ENCODE results near the gene SLC17A3.

Gene SLC17A3

DNA sequence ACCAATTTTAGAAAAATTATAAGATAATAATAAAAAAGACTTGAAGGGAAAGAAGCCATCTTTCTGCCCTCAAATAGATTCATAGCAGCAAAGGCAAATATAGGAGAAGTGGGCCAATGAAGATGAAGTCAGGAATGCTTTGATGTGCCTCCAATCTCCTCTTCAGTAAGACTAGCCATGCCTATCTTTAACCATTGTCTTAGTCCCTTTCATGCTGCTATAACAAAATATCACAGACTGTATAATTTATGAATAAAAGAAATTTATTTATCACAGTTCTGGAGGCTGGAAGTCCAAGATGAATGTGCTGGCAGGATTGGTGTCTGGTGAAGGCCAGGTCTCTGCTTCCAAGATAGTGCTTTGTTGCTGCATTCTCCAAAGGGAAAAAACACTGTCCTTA is 18.8 kb upstream of the SLC17A3 start:
- FAIRE-seq (no peak), DNase-seq (ENCODE audit: low spot score) (no peak)

DNA sequence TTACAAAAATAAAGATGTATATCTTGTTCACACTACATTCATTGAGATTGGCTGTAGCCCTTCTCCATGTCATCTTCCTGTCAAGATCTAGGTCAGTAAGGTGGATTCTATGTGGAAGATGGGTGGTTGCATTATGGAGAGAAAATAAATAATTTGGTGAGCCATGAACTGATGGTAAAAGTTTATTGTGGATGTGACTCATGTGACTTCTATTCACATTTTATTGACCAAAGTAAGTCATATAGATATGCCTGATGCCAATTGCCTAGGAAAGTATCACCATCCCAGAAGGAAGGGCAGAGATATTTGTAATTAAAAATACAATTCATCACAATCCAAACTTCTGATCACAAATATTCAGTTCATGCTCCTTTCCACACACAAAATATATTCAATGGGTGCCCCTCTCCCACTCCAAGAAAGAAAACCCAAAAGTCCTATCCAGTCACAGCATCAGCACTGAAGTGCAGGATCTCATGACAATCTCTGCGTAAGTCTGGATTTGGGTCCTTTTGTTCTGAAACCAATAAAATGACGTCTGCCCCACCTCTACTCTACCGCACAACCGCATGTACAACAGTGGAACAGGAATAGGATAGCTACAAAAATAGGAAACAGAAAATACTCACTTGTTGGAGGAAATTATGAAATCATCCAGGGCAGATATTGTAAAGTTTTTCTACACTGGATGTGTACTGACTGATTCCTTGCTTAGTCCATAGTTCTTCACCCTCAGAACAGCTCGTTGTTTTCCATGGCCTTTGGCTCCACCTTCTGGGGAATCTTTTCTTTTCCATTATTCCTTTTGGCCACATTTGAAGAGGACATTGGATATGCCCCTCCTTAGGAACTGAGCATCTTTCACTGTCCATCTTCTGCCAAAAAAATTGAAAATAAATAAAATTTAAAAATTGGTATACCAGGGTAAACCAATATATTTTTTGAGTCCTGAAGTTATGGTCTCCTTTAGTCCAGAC is 16.1 kb upstream of the SLC17A3 start:
- FAIRE-seq: no peak

GRCh38 chr6:25888626-25889025 is 14.6 kb upstream of the SLC17A3 start:
- DNase-seq (ENCODE audit: low spot score): no peak
- FAIRE-seq: no peak

More for the DNA sequence above, 16.1 kb upstream of the SLC17A3 start:
- DNase-seq (ENCODE audit: low spot score): peak; percentile 33

- DNase-seq (ENCODE audit: low spot score) (no peak), FAIRE-seq (no peak)
Measured at GRCh38 chr6:25886066-25886465, 12.0 kb upstream of the SLC17A3 start.

DNA sequence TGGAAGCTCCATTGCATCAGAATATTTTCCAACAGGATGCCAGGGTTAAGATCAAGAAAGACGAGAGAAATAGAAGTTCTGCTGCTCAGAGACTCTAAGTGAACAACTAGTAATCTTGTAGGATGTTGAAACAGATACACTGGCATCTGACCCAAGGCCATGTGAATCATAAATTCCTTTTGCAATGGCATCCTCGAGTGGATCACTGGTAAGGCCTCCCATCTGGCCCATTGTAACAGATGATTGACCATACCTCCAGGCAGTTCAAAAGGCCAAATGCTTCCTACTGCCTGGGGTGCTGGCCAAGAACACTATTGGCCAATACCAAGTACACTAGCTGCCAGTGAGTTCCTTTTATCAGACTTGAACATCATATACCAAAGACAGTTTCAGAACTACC is 9.9 kb upstream of the SLC17A3 start:
- DNase-seq (ENCODE audit: low spot score) (no peak), FAIRE-seq (no peak)

DNA sequence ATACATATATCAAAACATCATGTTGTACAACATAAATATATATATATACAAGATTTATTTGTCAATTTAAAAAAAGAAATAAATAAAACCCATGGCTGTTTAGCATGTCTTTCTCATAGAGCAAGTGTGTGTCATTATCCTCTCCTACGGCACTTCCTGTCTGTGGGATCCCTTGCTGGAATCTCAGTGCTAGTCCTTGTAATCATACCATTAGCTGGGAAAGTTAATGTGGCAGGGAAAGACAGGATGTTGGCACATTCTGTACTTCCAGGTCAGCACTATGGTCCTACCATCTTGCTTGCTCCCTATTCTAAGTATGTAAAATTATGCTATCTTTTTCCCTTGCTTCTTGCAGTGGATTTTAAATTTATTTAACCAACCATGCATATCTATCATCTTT is 9.5 kb upstream of the SLC17A3 start:
- DNase-seq (ENCODE audit: low spot score) (no peak), FAIRE-seq (no peak)

GRCh38 chr6:25882051-25882496 is 8.0 kb upstream of the SLC17A3 start:
- FAIRE-seq (no peak), DNase-seq (ENCODE audit: low spot score) (no peak)

DNA sequence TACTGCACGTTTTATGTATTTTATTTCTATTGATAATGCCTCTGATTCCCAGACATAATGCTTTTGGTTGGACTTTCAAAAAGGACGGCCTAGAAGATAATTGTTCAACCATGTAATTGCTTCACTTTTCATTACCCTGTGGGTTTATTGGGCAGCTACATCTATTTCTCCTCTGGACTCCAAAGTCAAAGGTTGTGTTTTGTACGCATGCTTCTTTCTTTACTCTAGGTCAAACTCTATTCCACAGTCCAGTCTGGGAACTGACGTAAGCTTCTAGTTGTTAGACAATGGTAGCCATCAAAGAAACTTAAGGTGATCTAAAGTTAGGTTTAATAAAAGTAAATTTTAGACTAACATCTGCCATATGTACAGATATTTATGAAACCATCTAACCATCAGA is 6.6 kb upstream of the SLC17A3 start:
- FAIRE-seq (no peak), DNase-seq (ENCODE audit: low spot score) (no peak)

- FAIRE-seq: no peak
- DNase-seq (ENCODE audit: low spot score): no peak
Measured at GRCh38 chr6:25878721-25879322, 4.8 kb upstream of the SLC17A3 start.

DNA sequence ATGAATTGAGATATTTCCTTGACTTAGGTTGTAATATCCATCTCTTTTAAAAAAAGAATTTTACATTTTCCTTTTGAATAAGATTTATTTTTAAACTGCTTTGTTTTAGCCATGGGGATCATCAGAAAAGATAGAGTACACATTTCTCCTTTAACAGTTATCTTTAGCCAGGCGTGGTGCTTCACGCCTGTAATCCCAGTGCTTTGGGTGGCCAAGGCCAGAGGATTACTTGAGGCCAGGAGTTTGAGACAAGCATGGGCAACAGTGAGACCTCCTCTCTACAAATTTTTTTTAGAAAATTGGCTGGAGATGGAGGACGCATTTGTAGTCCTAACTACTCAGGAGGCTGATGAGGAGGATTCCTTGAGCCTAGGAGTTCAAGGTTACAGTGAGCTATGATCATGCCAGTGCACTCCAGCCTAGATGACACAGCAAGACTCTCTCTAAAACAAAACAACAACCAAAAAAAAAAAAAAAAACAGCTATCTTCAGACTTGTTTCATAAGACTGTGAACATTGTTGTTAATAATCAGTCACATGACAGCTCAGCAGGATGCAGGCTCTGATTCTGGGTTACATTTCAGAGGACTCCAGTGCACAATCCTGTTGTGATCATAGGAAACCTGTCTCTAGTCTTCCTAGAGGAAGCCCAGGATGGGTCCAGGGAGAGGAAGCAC is 2.0 kb upstream of the SLC17A3 start:
- DNase-seq (ENCODE audit: low spot score) (no peak), FAIRE-seq (no peak)

GRCh38 chr6:25875563-25875905 is 1.5 kb upstream of the SLC17A3 start:
- DNase-seq (ENCODE audit: low spot score): no peak
- FAIRE-seq: no peak

DNA sequence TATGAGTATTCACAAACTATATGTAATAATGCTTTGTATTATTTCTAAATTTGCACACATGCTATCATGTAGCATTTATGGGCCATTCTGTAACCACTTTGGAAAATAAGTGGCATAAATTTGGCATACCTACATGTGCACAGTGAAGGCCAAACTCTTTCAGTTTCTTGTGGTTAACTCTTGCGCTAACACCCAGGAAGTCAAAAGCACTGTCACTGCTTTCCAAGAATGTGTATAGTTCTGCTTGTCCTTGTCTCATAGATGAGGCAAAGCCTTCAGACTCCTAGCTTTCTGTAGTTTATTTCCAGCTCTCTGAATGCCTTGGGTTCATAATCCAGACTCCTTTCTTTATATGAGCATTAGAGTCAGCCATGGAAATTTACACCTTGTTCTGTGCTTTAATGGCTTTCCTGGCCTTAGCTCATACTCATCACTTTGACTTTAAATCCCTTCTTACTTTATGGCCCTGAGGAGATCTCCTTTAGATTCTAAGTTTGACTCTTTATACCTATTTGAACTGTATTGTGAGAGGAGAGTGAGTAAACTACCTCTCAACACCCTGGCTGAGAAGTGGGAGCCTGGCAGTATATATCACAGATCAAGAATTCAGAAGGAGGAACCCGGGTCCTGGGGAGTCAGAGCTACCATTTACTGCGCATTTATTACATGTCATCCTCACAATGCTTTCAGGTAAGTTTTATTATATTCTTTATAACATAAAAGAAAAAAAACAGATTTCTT is 949 bp upstream of the SLC17A3 start:
- no peak for FAIRE-seq

GRCh38 chr6:25872814-25873213 is 1.2 kb downstream of the SLC17A3 start:
- DNase-seq (ENCODE audit: low spot score): no peak
- FAIRE-seq: no peak

More for the DNA sequence above, 949 bp upstream of the SLC17A3 start:
- DNase-seq (ENCODE audit: low spot score): no peak

- no peak for FAIRE-seq
- DNase-seq (ENCODE audit: low spot score): no peak
Measured at GRCh38 chr6:25869840-25870239, 4.2 kb downstream of the SLC17A3 start.

DNA sequence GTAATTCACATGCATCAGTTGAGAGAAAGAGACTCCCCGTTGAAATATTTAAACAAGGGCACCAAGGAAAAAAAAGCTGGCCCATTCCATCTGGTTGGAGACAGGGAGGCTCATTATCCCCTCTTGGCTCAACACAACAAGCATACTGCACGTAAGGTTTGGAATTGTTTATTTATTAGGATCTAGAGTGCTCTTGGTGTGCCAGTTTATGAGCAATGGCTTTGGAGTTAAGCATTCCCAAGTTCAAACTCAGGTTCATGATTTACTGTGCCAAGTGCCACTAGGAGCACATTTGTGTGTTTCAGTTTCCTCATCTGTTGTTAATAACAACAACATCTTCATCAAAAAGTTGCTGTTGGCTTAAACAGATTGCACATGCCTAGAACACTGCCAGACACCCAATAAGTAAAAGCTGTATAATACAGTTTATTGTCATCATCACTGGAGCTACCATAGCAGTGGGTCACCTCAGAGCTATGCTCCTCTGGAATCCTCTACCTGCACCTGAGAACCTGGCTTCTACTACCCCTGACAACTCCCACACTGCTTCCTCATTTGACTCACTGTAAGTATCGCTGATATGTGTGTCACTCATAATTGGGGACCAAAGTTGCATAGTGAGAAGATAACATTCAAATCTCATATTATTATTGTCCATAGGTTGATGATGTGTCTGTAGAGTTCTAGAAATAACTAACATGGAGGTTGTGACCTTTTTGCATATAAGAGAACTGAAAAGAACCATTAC is 5.4 kb downstream of the SLC17A3 start:
- FAIRE-seq (no peak), DNase-seq (ENCODE audit: low spot score) (no peak)

GRCh38 chr6:25866011-25866410 is 8.0 kb downstream of the SLC17A3 start:
- no peak for DNase-seq (ENCODE audit: low spot score)
- FAIRE-seq: no peak

- DNase-seq (ENCODE audit: low spot score): no peak
- no peak for FAIRE-seq
Measured at GRCh38 chr6:25863360-25863759, 10.7 kb downstream of the SLC17A3 start.

DNA sequence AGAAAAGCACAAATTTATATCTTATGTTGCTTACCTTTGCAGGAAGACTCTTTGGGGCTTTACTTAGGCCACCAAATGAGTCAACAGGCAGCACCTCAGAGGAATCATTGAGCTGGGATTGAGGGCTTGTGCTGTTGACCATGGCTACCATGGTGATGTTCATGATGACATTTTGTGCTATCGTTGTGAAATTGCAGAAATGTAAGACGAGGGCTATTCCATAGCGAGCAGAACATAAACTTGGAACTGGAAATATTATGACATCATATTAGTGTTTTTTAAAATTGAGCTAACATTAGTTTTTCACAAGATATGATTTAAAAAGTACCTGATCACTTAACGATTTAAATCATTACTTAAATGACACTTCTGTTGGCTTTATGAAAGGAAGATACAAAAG is 11.8 kb downstream of the SLC17A3 start:
- no peak for FAIRE-seq

GRCh38 chr6:25852756-25853155 is 21.3 kb downstream of the SLC17A3 start:
- FAIRE-seq: no peak
- no peak for DNase-seq (ENCODE audit: low spot score)

More for the DNA sequence above, 11.8 kb downstream of the SLC17A3 start:
- DNase-seq (ENCODE audit: low spot score): no peak

DNA sequence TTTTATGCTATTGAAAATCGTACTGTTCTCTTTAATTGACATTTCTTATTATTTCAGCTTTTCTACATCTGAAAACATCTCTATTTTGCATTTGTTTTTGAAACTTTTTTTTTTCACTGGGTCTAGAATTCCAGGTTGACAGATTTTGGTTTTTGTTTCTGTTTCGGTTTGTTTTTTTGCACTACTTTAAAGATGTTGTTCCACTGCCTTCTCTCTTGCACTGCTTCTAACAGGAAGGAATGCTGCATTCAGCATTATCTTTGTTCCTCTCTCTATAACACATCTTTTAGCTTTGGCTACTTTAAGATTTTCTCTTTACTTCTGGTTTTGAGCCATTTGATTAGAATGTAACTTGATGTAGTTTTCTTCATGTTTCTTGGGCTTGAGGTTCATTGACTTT is 22.1 kb downstream of the SLC17A3 start:
- no peak for DNase-seq (ENCODE audit: low spot score)
- FAIRE-seq: no peak

DNA sequence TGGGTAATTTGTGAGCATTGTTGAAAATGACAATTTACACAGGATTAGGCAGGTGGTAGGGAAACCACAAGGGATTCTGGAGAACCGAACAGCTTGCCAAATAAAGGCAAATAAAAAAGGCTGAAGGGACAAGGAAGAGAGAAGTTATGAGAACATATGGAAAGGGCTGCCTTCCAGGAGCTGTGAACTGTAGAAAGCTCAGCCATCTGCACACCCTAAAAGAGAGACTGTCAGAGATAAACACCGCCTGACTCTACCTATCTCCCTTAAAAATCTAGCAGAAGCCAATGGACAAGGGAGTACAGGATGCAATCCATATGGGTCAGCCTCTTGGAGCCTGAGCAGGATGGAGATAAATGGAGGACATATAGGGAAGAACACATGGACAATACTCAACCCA is 29.5 kb downstream of the SLC17A3 start:
- DNase-seq (ENCODE audit: low spot score) (no peak), FAIRE-seq (no peak)
